Ovary (tissue), 3 donors: ENCODE data around the gene LRRC10B.

Experiments used
- EP300 ChIP-seq: sonication (generic); formaldehyde crosslinking; IDR thresholded peaks from one replicate; pipeline ENCODE4 v1.6.1; 2017; ENCODE audit warnings: antibody characterized with exemption
- POLR2A ChIP-seq: fragments of 450-650 bp; IDR thresholded peaks from one replicate; pipeline ENCODE4 v1.6.1; 2017; ENCODE audit warnings: antibody characterized with exemption, mild to moderate bottlenecking, moderate library complexity
- TF ChIP-seq, protein P1 (sequence below), 3 donors: fragments of 450-650 bp in 2 of 3; fragments of 200-600 bp in 1 of 3; IDR thresholded peaks; one replicate each; pipeline versions ENCODE4 v1.5.1 to v1.8.0; 2016 to 2022; ENCODE audit warnings: antibody characterized with exemption in 3 of 3, mild to moderate bottlenecking in 1 of 3
- donor health status: DM: no; HTN: no; CAD: no.

DNA sequence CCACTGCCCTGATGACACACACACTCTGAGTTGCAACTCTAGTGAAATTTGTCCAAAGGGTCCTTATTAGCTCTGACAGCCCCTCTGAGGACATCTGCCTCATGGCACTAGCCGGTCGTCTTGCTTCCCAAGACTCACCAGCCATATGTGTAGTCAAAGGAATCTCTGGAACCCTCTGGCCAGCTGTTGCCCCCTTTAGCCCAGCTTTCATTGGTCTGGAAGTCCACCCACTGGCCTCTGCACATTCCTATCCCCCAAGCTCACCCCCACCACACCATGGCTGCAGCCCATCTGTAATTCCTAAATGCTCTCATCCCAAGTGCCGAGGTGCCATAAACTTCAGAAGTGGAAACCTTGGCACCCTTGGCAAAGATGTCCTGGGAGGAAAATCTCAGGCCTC lies 48.1 kb downstream of the LRRC10B start:
- TF ChIP-seq POLR2A = no peak
- TF ChIP-seq, protein P1, sequence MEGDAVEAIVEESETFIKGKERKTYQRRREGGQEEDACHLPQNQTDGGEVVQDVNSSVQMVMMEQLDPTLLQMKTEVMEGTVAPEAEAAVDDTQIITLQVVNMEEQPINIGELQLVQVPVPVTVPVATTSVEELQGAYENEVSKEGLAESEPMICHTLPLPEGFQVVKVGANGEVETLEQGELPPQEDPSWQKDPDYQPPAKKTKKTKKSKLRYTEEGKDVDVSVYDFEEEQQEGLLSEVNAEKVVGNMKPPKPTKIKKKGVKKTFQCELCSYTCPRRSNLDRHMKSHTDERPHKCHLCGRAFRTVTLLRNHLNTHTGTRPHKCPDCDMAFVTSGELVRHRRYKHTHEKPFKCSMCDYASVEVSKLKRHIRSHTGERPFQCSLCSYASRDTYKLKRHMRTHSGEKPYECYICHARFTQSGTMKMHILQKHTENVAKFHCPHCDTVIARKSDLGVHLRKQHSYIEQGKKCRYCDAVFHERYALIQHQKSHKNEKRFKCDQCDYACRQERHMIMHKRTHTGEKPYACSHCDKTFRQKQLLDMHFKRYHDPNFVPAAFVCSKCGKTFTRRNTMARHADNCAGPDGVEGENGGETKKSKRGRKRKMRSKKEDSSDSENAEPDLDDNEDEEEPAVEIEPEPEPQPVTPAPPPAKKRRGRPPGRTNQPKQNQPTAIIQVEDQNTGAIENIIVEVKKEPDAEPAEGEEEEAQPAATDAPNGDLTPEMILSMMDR (IDR thresholded peaks at IDR 0.05) = no peak
- no peak for TF ChIP-seq EP300
